Neural progenitor cell (in vitro differentiated cells): ENCODE results near the gene EME1. TPM values are rescaled to one million over a fixed set of nuclear protein-coding genes. Genes with fewer than 3 reads are reported as not detected.

Experiments used
- DNase-seq: peaks from one replicate; pipeline ENCODE4 v3.0.0-alpha.2; 2016; ENCODE audit warnings: low spot score
- H2AFZ ChIP-seq: fragments of 200-600 bp; sonication (generic); replicated peaks from 2 replicates; pipeline ENCODE4 v1.6.1; 2016; ENCODE audit warnings: antibody characterized with exemption
- H3F3A ChIP-seq: fragments of 200-600 bp; sonication (generic); 2 replicates; pipeline ENCODE4 v1.6.1; 2016; ENCODE audit warnings: antibody characterized with exemption, low read depth
- H3K27ac ChIP-seq: fragments of 200-600 bp; sonication (generic); 2 replicates; pipeline ENCODE4 v1.5.1; 2016; ENCODE audit warnings: mild to moderate bottlenecking
- H3K27me3 ChIP-seq: fragments of 200-600 bp; sonication (generic); 2 replicates; pipeline ENCODE4 v1.6.1; 2016; ENCODE audit warnings: mild to moderate bottlenecking, moderate library complexity
- H3K36me3 ChIP-seq: fragments of 200-600 bp; sonication (generic); 2 replicates; pipeline ENCODE4 v1.5.1; 2016
- H3K4me1 ChIP-seq: fragments of 200-600 bp; sonication (generic); 2 replicates; pipeline ENCODE4 v1.6.1; 2016; ENCODE audit warnings: mixed run types
- H3K4me2 ChIP-seq: fragments of 200-600 bp; sonication (generic); 2 replicates; pipeline ENCODE4 v1.6.1; 2016
- H3K4me3 ChIP-seq: fragments of 200-600 bp; sonication (generic); 2 replicates; pipeline ENCODE4 v1.5.1; 2016
- H3K79me2 ChIP-seq: fragments of 200-600 bp; sonication (generic); 2 replicates; pipeline ENCODE4 v1.6.1; 2016; ENCODE audit warnings: low read depth
- H3K9ac ChIP-seq: fragments of 200-600 bp; sonication (generic); 2 replicates; pipeline ENCODE4 v1.6.1; 2016
- H3K9me3 ChIP-seq: fragments of 200-600 bp; sonication (generic); 2 replicates; pipeline ENCODE4 v1.5.1; 2016; ENCODE audit warnings: low read depth
- H4K20me1 ChIP-seq: fragments of 200-600 bp; sonication (generic); 2 replicates; pipeline ENCODE4 v1.6.1; 2016; ENCODE audit warnings: low read depth
- H3K27ac Mint-ChIP-seq: 3 replicates; pipeline ENCODE4 v1.8.0; 2021; ENCODE audit warnings: mixed read lengths
- H3K27me3 Mint-ChIP-seq: 2 replicates; pipeline ENCODE4 v1.8.0; 2022; ENCODE audit warnings: low read depth, mild to moderate bottlenecking, inconsistent platforms, moderate library complexity, mixed read lengths; ENCODE audit not compliant: insufficient read depth
- H3K36me3 Mint-ChIP-seq: 3 replicates; pipeline ENCODE4 v1.8.0; 2021; ENCODE audit warnings: mixed read lengths
- H3K4me1 Mint-ChIP-seq: 3 replicates; pipeline ENCODE4 v1.8.0; 2021; ENCODE audit warnings: mixed read lengths
- H3K4me3 Mint-ChIP-seq: 3 replicates; pipeline ENCODE4 v1.8.0; 2021; ENCODE audit warnings: mild to moderate bottlenecking, moderate library complexity, mixed read lengths
- H3K9me3 Mint-ChIP-seq: 3 replicates; pipeline ENCODE4 v1.8.0; 2020; ENCODE audit warnings: mixed read lengths
- EZH2 ChIP-seq: fragments of 200-600 bp; sonication (generic); IDR thresholded peaks from 2 replicates; pipeline ENCODE4 v1.6.1; 2017; ENCODE audit warnings: antibody characterized with exemption, mild to moderate bottlenecking, moderate library complexity
- EZH2phosphoT487 ChIP-seq: fragments of 200-600 bp; sonication (generic); IDR thresholded peaks from 2 replicates; pipeline ENCODE4 v1.6.1; 2017; ENCODE audit warnings: antibody characterized with exemption
- total RNA-seq: library from RNA; depleted of rRNA; stranded (reverse); fragments of >200 nt; gene quantifications from 2 replicates; pipeline ENCODE4 v1.2.3, GENCODE V29; 2015; ENCODE audit warnings: low replicate concordance
- TF ChIP-seq, protein P1 (sequence below): fragments of 200-600 bp; sonication (generic); IDR thresholded peaks from 2 replicates; pipeline ENCODE4 v1.5.1; 2017; ENCODE audit warnings: antibody characterized with exemption, mild to moderate bottlenecking

Gene EME1
- total RNA-seq, 1 donor from 2014 or later, result 26.6 TPM

DNA sequence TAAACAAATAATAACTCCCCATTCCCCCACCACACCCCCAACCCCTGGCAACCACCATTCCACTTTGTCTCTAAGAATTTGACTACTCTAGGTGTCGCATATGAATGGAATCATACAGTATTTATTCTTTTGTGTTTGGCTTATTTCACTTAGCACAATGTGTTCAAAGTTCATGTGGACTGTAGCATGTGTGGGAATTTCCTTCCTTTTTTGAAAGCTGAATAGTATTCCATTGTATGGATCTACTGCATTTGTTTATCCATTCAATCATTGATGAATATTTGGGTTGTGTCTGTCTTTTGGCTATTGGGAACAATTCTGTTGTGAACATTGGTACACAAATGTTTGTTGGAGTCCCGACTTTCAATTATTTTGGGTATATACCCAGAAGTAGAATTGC, 49.7 kb downstream of the EME1 start:
- H3K4me1 Mint-ChIP-seq, result peaks cover 14% of the 10 kb centered on the region
- no peak overlapping the region for H3K27ac Mint-ChIP-seq
- peaks cover 17% of the 10 kb centered on the region for H3K9me3 Mint-ChIP-seq
- no peaks in the 10 kb centered on the region for H3K27me3 Mint-ChIP-seq
- Histone ChIP-seq H3K27ac (no peak overlapping the region), H3K4me1 (peaks cover 13% of the 10 kb centered on the region), H3K9me3 (no peaks in the 10 kb centered on the region), H3K79me2 (no peaks in the 10 kb centered on the region), H3K36me3 (no peaks in the 10 kb centered on the region), H2AFZ (no peak overlapping the region), H3F3A (peaks cover 17% of the 10 kb centered on the region), H3K27me3 (peaks cover 16% of the 10 kb centered on the region), H3K4me2 (no peak overlapping the region), H3K9ac (no peak overlapping the region), H3K4me3 (no peak overlapping the region), H4K20me1 (no peaks in the 10 kb centered on the region)
- H3K4me3 Mint-ChIP-seq, result no peak overlapping the region
- TF ChIP-seq EZH2 (no peak), EZH2phosphoT487 (no peak)
- TF ChIP-seq, protein P1, sequence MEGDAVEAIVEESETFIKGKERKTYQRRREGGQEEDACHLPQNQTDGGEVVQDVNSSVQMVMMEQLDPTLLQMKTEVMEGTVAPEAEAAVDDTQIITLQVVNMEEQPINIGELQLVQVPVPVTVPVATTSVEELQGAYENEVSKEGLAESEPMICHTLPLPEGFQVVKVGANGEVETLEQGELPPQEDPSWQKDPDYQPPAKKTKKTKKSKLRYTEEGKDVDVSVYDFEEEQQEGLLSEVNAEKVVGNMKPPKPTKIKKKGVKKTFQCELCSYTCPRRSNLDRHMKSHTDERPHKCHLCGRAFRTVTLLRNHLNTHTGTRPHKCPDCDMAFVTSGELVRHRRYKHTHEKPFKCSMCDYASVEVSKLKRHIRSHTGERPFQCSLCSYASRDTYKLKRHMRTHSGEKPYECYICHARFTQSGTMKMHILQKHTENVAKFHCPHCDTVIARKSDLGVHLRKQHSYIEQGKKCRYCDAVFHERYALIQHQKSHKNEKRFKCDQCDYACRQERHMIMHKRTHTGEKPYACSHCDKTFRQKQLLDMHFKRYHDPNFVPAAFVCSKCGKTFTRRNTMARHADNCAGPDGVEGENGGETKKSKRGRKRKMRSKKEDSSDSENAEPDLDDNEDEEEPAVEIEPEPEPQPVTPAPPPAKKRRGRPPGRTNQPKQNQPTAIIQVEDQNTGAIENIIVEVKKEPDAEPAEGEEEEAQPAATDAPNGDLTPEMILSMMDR, result no peak
- no peak for DNase-seq
- H3K36me3 Mint-ChIP-seq, result peaks cover 2% of the 10 kb centered on the region

DNA sequence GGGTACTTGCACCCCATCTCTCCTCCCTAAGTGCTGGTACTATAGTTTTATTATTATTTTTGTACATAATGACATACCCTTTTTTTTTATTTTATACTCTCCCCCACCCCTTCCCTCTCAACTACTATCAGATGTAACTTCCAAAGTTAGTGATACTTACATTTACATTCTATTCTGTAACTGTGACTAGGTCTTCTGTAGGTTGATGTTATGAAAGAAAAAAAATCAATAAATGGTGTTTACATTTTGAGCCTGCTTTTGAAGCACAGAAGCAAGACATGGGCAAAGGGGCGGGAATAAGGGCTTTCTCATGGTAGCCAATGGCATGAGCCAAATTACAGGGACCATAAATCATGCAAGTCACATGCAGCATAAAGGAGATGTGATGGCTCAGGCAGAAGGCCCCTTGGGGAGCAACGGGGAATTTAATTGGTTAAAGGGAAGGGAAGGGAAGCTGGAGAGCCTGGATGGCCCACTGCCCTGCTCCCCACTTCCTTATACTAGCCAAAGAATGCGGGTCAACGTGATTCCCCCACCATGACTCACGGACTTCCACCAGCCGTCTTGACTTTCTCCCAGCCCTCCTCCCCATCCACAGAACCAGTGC, 50.6 kb downstream of the EME1 start:
- Histone ChIP-seq H3K9me3 (no peaks in the 10 kb centered on the region), H3K4me2 (no peak overlapping the region), H3K79me2 (no peaks in the 10 kb centered on the region), H3K27me3 (peaks cover 16% of the 10 kb centered on the region), H3K4me3 (no peak overlapping the region), H3K27ac (no peak overlapping the region), H3K36me3 (no peaks in the 10 kb centered on the region), H3K4me1 (peaks cover 13% of the 10 kb centered on the region), H3F3A (peaks cover 17% of the 10 kb centered on the region), H2AFZ (no peak overlapping the region), H3K9ac (no peak overlapping the region), H4K20me1 (no peaks in the 10 kb centered on the region)
- H3K9me3 Mint-ChIP-seq, result peaks cover 17% of the 10 kb centered on the region
- H3K4me3 Mint-ChIP-seq, result peak overlapping the region; percentile 3
- TF ChIP-seq EZH2phosphoT487 (no peak), EZH2 (no peak)
- H3K36me3 Mint-ChIP-seq, result peaks cover 2% of the 10 kb centered on the region
- H3K27me3 Mint-ChIP-seq, result no peaks in the 10 kb centered on the region
- H3K4me1 Mint-ChIP-seq, result peaks cover 17% of the 10 kb centered on the region
- H3K27ac Mint-ChIP-seq, result no peak overlapping the region
- DNase-seq, result no peak

DNA sequence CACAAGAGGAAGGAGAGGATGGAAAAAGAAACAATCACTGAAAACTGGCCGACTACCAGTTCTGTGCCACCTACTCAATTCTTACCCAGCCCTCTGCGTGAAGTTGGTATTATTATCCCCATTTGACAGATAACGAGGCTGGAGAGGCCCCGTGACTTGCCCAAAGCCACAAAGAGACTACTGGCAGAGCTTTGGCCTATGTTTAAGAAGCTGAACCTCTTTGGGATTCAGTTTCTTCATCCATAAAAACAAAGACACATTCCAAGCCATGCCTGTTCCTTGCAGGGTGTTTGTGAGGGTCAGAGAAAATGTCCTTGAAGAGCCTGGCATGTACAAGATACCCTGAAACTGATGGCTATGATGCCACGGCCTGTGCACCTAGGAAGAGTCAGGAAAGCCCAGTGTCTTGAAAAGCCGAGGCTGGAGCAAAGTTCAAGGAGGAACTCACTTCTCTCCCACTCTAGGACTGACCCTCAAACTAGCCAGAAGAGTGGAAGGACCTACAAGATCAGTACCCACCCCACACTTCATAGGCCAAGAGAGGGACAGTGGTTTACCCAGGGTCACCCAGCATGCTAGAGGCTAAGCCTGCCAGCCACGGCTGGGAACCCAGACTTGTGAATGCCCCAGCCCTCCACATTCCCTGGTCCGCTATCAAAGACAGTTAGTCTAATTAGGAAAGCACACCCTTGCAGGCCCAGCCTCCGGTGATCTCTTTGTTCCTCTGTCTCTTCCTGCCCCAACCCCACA, 51.4 kb downstream of the EME1 start:
- Mint-ChIP-seq H3K27me3 (no peaks in the 10 kb centered on the region), H3K4me1 (peaks cover 21% of the 10 kb centered on the region), H3K4me3 (peak overlapping the region; percentile 3), H3K27ac (no peak overlapping the region), H3K9me3 (peaks cover 12% of the 10 kb centered on the region), H3K36me3 (no peaks in the 10 kb centered on the region)
- Histone ChIP-seq H3K9ac (no peak overlapping the region), H3K4me3 (no peak overlapping the region), H3K27ac (no peak overlapping the region), H2AFZ (no peak overlapping the region), H3K4me1 (peaks cover 13% of the 10 kb centered on the region), H3K36me3 (no peaks in the 10 kb centered on the region), H4K20me1 (no peaks in the 10 kb centered on the region), H3K4me2 (no peak overlapping the region), H3K27me3 (peaks cover 16% of the 10 kb centered on the region), H3K79me2 (no peaks in the 10 kb centered on the region), H3F3A (peaks cover 17% of the 10 kb centered on the region), H3K9me3 (no peaks in the 10 kb centered on the region)
- no peak for DNase-seq
- TF ChIP-seq EZH2, result no peak
- TF ChIP-seq EZH2phosphoT487, result no peak
- TF ChIP-seq, protein P1, result no peak
